ENCODE measurements around the gene CEACAM3.

CEACAM3 gene

DNA sequence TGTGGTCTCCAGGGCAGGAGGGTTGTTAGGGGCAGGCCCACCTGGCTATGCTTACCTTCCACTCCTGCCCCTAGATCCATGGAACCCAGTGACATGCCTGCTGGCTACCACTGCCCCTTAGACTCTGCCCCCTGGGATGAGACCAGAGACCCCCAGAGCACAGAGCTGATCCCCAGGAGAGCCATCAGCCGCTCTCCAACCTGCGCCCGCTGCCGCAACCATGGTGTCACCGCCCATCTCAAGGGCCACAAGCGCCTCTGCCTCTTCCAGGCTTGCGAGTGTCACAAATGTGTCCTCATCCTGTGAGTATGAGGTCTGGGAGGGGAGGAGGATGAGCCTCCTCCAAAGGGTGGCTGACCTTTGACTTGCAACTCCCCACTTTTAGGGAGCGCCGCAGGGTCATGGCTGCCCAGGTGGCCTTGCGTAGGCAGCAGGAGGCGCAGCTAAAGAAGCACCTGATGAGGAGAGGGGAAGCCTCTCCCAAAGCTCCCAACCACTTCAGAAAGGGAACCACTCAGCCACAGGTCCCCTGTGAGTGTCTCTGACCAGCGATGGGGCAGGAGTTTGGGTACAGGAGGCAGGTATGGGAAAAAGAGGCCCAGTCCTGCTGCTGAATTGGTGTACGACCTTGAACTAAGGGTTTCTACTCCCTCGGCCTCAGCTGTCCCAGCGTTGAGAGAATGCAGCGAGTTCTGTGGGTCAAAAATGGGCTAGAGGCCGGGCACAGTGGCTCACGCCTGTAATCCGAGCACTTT, 51.1 kb downstream of the CEACAM3 start:
- FAIRE-seq, result no peak

DNA sequence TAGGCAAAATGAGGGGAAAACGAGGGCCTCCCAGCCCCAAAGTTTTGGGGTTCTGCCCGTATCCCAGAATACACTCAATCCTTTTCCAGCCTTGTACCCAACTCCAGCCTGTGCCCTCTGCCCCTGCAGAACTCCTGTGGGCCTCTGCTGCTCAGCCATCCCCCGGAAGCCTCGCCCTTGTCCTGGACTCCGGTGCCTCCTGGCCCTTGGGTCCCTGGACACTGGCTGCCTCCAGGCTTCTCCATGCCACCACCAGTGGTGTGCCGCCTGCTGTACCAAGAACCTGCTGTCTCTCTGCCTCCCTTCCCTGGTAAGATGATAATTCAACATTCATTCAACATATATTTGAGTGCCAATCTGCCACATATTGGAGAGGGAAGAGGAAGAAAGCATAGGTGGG, 52.3 kb downstream of the CEACAM3 start:
- FAIRE-seq, result no peak

DNA sequence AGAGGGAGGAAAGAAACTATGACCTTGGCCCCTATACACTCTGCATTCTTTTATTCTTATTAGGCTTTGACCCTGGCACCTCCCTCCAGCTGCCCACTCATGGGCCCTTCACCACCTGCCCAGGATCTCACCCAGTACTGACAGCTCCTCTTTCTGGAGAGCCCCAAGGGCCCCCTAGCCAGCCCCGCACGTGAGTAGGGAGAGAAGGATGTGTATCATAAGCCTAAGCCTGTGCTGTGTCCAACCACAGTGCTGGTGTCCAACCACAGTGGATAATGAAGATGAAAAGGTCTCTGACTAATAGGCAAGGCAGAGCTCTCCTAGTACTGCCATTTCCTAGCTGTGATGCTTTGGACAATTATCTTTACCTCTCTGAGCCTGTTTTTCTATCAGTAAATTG, 52.7 kb downstream of the CEACAM3 start:
- no peak for FAIRE-seq

DNA sequence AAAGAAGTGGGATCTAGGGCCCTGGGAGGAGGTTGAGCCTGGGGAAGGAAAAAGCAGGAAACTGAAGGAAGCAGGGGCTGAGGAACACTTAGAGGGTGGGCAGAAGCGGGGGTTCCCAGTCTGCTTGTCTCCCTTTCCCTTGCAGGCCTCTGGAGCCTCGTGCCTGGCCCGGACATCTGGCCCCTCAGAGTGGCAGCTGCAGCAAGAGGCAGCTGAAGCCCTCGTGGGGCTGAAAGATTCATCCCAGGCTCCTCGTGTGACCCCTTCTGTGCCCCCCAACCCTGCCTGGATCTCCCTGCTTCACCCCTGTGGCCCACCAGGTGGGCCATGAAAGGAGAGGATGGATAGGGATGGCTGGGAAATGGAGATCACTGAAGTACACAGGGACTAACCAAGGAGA, 54.0 kb downstream of the CEACAM3 start:
- FAIRE-seq, result no peak

DNA sequence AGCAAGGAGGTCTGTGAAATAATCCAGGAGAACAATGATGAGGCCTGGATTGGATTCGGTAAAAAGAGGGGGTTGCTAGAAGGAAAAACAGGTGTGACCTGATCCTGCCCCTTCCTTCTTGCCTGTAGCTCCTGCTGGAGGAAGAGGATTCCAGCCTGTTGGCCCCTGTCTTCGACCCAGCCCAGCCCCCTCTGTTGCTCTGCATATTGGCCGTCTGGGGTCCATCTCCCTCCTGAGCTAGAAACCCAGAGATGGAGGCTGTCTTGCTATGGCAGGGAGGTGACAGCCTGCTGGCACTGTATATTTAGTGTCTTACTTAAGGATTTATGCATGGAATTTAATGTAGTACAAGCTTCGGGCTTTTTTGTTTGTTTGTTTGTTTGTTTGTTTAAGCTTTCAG, 55.1 kb downstream of the CEACAM3 start:
- FAIRE-seq, result no peak

DNA sequence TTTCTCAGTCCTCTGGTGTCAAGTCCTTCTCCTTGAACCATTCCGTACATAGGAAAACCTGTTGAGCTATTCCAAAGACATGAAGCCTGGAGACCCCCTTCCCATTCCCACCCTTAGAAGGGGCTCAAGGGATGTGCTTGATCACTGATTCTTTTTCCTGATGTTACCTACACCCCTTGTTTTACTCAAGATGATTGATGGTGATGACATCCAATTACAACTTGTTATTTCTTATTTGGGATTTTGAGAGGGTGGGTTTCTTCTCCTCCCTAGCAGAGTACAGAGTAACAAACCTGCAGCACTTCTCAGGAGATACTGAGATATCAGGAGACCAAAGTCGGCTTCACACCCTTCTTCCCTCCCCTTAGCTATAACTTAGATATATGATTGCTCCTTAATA, 57.0 kb downstream of the CEACAM3 start:
- no peak for FAIRE-seq

DNA sequence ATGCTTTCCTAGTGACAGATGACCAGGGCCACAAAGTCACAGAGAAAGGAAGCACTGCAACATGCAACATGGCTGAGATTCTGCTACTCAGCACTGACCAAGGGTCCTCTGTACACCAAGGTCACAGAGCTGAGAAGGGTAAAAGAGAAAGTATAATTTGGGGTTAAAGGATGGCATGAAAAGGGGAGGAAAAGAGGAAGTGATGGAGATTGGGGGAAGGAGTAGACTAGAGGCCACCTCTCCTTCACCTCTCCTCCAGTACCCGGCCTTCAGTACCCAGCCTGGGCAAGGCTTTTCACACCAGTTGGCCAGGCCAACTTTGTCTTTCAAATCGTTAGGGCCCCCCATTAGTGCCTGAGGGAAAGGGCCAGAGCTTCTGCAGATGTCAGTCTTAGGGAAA, 57.4 kb downstream of the CEACAM3 start:
- no peak for FAIRE-seq

DNA sequence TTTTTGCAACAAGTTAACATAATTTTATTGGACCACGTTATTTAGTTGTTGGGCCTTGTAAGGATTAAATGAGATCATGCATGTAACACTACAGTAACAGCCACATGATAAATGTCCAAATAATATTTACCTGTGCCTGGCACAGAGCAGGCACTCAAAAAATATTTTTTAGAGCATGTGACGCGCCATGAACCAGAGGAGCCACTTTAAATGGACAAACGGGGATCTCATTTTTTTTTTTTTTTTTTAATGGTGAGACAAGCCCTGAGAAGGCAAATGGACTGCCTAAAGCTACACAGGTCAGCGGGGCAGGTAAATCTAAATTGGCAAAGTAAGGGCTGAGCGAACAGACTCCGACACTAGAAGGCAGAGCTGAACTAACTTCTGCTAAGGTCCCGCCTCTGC, 62.8 kb downstream of the CEACAM3 start:
- FAIRE-seq, result no peak

DNA sequence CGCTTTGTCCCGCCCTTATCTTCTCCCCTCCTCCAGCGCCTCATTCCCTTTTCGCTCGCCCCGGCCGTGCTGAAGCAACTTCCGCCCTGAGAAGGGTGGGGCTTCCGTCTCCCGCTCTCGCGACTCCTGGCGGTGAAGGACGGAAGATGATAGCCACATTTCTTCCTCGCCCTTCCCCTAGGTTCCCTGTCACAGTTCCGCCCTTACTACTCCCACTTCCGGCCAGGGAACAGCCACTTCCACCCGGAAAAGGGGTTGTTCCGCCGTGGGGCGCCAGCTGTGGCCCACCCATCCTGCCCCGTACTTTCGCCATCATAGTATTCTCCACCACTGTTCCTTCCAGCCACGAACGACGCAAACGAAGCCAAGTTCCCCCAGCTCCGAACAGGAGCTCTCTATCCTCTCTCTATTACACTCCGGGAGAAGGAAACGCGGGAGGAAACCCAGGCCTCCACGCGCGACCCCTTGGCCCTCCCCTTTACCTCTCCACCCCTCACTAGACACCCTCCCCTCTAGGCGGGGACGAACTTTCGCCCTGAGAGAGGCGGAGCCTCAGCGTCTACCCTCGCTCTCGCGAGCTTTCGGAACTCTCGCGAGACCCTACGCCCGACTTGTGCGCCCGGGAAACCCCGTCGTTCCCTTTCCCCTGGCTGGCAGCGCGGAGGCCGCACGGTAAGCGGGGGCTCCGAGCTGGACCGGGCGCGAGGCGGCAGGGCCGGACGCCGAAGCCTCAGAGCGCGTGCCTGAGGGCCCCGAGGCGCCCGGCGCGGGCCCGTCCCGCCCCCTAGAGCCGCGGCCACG, 63.4 kb downstream of the CEACAM3 start, which contains the start of gene RPS19:
Gene RPS19 (plus strand): TSS at position 638 of the 801 bp plus-strand sequence. CDS start 520 bp downstream, outside the sequence.
- FAIRE-seq, result peak; percentile 99

DNA sequence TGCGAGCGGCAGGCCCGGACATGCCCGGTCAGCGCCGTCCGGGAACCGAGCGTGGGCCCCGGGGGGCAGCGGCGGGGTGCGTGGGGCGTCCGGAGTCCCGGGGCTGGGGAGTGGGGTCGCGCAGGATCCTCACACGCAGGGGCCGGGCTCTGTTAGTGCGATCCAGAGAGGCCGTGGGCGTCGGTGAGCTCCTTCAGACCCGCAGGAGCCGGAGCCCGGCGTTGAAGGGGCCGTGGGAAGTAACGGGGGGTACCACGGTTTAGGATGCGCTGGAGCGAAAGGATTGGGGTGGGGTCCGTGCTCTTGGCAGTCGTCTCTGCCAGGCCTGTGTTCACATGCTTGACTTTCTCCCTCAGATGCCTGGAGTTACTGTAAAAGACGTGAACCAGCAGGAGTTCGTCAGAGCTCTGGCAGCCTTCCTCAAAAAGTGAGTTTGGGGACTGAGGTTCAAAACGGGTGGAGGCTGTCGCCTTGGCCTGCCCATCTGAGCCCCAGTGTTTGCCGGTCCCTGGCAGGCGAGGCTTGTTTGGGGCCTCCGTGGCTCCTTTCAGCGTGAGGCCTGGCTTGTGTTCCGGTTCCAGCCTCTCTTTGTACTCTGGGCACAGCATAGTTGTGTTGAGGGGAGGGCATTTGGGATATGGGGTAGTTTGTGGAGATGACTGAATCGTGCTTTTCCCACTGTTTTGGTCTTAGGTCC, 64.2 kb downstream of the CEACAM3 start:
- FAIRE-seq, result no peak
